HG02852 (cell line): Measurements from ENCODE around the gene ZNF354B.
"Not testable (repeated sequence)": the region's sequence is repeated elsewhere in the genome, so short reads cannot be mapped to it uniquely, and the experiment has no call there.

Experiments used
- ATAC-seq: cut with Tn5 transposase; IDR thresholded peaks from one replicate; pipeline ENCODE4 v1.9.1; 2021; ENCODE audit warnings: mild to moderate bottlenecking, moderate library complexity; ENCODE audit not compliant: unreplicated experiment

ZNF354B gene

GRCh38 chr5:178859625-178860521 is at the start of gene ZNF354B:
ZNF354B (plus strand) TSS chr5:178859953; CDS start chr5:178861048, 1,095 bp downstream.
- ATAC-seq: peak; percentile 97

- ATAC-seq: no peak
Measured at GRCh38 chr5:178817506-178817905, 42.2 kb upstream of the ZNF354B start.

- no peak for ATAC-seq
Measured at GRCh38 chr5:178818094-178818493, 41.7 kb upstream of the ZNF354B start.

- no peak for ATAC-seq
Measured at GRCh38 chr5:178820001-178820400, 39.8 kb upstream of the ZNF354B start.

GRCh38 chr5:178825444-178825843 is 34.3 kb upstream of the ZNF354B start:
- no peak for ATAC-seq

- ATAC-seq: no peak
Measured at GRCh38 chr5:178826216-178826615, 33.5 kb upstream of the ZNF354B start.

GRCh38 chr5:178827636-178828035 is 32.1 kb upstream of the ZNF354B start:
- no peak for ATAC-seq

- ATAC-seq: no peak
Measured at GRCh38 chr5:178831049-178831448, 28.7 kb upstream of the ZNF354B start.

- no peak for ATAC-seq
Measured at GRCh38 chr5:178832618-178833201, 27.0 kb upstream of the ZNF354B start.

GRCh38 chr5:178836628-178837027 is 23.1 kb upstream of the ZNF354B start:
- no peak for ATAC-seq

- not testable (repeated sequence) for ATAC-seq
Measured at GRCh38 chr5:178838695-178839318, 20.9 kb upstream of the ZNF354B start.

GRCh38 chr5:178839319-178839704 is 20.4 kb upstream of the ZNF354B start:
- ATAC-seq: no peak

GRCh38 chr5:178840399-178840798 is 19.4 kb upstream of the ZNF354B start:
- not testable (repeated sequence) for ATAC-seq

- ATAC-seq: no peak
Measured at GRCh38 chr5:178849316-178849715, 10.4 kb upstream of the ZNF354B start.

- no peak for ATAC-seq
Measured at GRCh38 chr5:178851951-178852350, 7.8 kb upstream of the ZNF354B start.

GRCh38 chr5:178854284-178854683 is 5.5 kb upstream of the ZNF354B start:
- no peak for ATAC-seq

- peak; percentile 5 for ATAC-seq
Measured at GRCh38 chr5:178860615-178861014, 862 bp downstream of the ZNF354B start.

GRCh38 chr5:178861627-178862026 is 1.9 kb downstream of the ZNF354B start:
- no peak for ATAC-seq

- no peak for ATAC-seq
Measured at GRCh38 chr5:178866946-178867345, 7.2 kb downstream of the ZNF354B start.

- ATAC-seq: no peak
Measured at GRCh38 chr5:178869577-178869976, 9.8 kb downstream of the ZNF354B start.

GRCh38 chr5:178870411-178870810 is 10.7 kb downstream of the ZNF354B start:
- ATAC-seq: no peak

GRCh38 chr5:178872302-178872701 is 12.5 kb downstream of the ZNF354B start:
- ATAC-seq: no peak
